ENCODE data around the gene WFDC2.

- TF ChIP-seq POLR2A (IDR thresholded peaks at IDR 0.05; ENCODE audit: low read length) (no peak), GATA1 (IDR thresholded peaks at IDR 0.05; ENCODE audit: low read depth, low read length) (no peak)
Observed at GRCh38 chr20:45484676-45485075, 15.1 kb downstream of the WFDC2 start.
